Measurements from ENCODE around the gene FTCDNL1.

DNA sequence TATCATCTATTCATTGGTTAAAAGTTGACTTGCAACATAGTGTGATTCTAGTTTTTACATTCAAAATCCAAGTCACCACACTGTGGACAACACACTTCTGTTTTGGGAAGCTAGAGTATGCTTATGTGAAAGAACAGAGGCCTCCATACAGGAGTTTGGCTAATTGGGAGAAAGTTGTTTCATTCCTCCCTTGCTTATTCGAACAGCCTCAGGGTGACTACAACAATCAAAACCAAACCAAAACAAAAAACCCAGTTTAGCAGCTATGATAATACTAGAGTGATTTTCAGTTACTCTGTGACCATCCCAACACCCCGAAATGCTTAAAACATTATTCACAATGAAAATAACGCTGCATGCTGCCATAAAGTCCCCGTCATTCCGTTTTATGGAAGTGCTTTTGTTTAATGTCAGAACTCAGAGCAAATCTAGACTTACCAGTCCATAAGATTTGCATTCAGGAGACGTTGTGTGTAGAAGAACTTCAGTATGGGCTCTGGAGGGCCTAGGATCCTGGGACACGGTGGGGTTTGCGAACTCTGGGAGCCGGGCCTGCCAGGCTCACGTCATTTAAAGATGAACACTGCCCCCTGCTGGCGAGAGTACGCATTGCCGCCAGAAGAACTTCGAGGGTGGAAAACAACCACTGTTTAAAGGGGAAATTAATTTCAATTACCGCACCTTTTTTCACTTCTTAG is 111.4 kb downstream of the FTCDNL1 start:
- TF ChIP-seq, protein P1, sequence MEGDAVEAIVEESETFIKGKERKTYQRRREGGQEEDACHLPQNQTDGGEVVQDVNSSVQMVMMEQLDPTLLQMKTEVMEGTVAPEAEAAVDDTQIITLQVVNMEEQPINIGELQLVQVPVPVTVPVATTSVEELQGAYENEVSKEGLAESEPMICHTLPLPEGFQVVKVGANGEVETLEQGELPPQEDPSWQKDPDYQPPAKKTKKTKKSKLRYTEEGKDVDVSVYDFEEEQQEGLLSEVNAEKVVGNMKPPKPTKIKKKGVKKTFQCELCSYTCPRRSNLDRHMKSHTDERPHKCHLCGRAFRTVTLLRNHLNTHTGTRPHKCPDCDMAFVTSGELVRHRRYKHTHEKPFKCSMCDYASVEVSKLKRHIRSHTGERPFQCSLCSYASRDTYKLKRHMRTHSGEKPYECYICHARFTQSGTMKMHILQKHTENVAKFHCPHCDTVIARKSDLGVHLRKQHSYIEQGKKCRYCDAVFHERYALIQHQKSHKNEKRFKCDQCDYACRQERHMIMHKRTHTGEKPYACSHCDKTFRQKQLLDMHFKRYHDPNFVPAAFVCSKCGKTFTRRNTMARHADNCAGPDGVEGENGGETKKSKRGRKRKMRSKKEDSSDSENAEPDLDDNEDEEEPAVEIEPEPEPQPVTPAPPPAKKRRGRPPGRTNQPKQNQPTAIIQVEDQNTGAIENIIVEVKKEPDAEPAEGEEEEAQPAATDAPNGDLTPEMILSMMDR (IDR thresholded peaks at IDR 0.05) = peak; percentile 87 to 99 (median 89)
- no peak for TF ChIP-seq POLR2A (IDR thresholded peaks at IDR 0.05)
